Progenitor cell of endocrine pancreas (in vitro differentiated cells): Measurements from ENCODE around the gene TES. TPM values are rescaled to one million over a fixed set of nuclear protein-coding genes. Genes with fewer than 3 reads are reported as not detected.

ENCODE experiments used
- DNase-seq: peaks from one replicate; pipeline ENCODE4 v3.0.0; 2021; ENCODE audit warnings: low spot score; ENCODE audit not compliant: unreplicated experiment
- H3K27ac Mint-ChIP-seq: 2 replicates; pipeline ENCODE4 v1.8.0; 2021; ENCODE audit warnings: mild to moderate bottlenecking, moderate library complexity, mixed read lengths
- H3K27me3 Mint-ChIP-seq: 2 replicates; pipeline ENCODE4 v1.8.0; 2021; ENCODE audit warnings: mixed read lengths
- H3K36me3 Mint-ChIP-seq: 2 replicates; pipeline ENCODE4 v1.8.0; 2022; ENCODE audit warnings: mixed read lengths; ENCODE audit not compliant: insufficient read depth
- H3K4me1 Mint-ChIP-seq: 2 replicates; pipeline ENCODE4 v1.8.0; 2021; ENCODE audit warnings: low read depth, mixed read lengths
- H3K4me3 Mint-ChIP-seq: 2 replicates; pipeline ENCODE4 v1.8.0; 2021; ENCODE audit warnings: low read depth, mild to moderate bottlenecking, moderate library complexity, mixed read lengths
- H3K9me3 Mint-ChIP-seq: 2 replicates; pipeline ENCODE4 v1.8.0; 2021; ENCODE audit warnings: low read depth, mixed read lengths
- long read RNA-seq: library from polyadenylated mRNA; unstranded; transcript quantifications from one replicate; pipeline ENCODE4 v2.0.0, GENCODE V29; 2020
- total RNA-seq: library from RNA; stranded (reverse); gene quantifications from 2 replicates; pipeline ENCODE4 v1.2.1, GENCODE V29; 2021
- TF ChIP-seq, protein P1 (sequence below): fragments of 200-600 bp; sonication (generic); IDR thresholded peaks from one replicate; pipeline ENCODE4 v1.5.0; 2021; ENCODE audit warnings: antibody characterized with exemption, mild to moderate bottlenecking; ENCODE audit not compliant: unreplicated experiment

TES gene, protein sequence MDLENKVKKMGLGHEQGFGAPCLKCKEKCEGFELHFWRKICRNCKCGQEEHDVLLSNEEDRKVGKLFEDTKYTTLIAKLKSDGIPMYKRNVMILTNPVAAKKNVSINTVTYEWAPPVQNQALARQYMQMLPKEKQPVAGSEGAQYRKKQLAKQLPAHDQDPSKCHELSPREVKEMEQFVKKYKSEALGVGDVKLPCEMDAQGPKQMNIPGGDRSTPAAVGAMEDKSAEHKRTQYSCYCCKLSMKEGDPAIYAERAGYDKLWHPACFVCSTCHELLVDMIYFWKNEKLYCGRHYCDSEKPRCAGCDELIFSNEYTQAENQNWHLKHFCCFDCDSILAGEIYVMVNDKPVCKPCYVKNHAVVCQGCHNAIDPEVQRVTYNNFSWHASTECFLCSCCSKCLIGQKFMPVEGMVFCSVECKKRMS
- 123 and 140 TPM in 2 replicates for total RNA-seq
- long read RNA-seq, transcript TES-201 (7 exons, 2,782 nt), result major isoform, 291 of 367 reads
- long read RNA-seq, transcript TES-211 (3 exons, 911 nt), result minor isoform, 5 of 367 reads
- long read RNA-seq, partial matches to known transcripts, result 45 of 367 reads
- long read RNA-seq, other reads (novel, unspliced or antisense), result 23 of 367 reads

DNA sequence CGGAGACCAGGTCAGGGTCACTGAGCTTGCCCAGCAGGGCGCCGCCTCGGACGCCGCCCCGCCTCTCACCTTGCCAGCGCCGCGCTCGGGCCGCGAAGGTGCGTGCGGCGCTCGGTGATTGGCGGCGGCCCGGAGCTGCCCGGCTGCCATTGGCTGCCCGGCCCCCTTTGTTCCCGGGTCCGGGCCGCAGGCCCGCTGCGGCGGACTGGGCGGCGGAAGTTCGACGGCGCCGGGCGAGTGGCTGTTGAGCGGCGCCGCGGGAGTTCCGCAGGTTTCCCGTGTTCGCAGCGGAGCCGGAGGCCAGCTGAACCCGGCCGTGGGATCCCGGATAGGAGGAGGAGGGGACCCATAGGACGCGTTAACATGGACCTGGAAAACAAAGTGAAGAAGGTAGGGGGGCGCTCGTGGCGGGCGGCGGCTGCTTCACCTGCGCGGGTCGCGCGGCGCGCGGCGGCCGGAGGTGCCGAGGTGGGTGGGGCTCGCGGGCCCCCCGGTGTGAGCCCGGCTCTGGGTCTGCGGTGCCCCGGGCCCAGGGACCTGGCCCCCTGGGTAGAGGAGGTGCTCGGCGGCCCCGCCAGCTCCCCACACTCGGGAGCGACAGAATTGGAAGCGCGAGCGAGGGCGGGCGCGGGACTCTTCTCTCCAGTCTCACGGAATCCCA, at the start of gene TES:
Gene TES, plus strand, starts transcription at position 195 of the 661 bp plus-strand sequence. Its CDS starts 169 bp downstream, at position 364.
- Mint-ChIP-seq H3K27ac (peak within 1 kb of the TSS; percentile 100), H3K27me3 (peaks cover 4% of the 10 kb centered on the region), H3K4me3 (peak within 1 kb of the TSS; percentile 90), H3K4me1 (peaks cover 19% of the 10 kb centered on the region), H3K36me3 (peaks cover under 1% of the 10 kb centered on the region), H3K9me3 (no peaks in the 10 kb centered on the region)
- TF ChIP-seq, protein P1, sequence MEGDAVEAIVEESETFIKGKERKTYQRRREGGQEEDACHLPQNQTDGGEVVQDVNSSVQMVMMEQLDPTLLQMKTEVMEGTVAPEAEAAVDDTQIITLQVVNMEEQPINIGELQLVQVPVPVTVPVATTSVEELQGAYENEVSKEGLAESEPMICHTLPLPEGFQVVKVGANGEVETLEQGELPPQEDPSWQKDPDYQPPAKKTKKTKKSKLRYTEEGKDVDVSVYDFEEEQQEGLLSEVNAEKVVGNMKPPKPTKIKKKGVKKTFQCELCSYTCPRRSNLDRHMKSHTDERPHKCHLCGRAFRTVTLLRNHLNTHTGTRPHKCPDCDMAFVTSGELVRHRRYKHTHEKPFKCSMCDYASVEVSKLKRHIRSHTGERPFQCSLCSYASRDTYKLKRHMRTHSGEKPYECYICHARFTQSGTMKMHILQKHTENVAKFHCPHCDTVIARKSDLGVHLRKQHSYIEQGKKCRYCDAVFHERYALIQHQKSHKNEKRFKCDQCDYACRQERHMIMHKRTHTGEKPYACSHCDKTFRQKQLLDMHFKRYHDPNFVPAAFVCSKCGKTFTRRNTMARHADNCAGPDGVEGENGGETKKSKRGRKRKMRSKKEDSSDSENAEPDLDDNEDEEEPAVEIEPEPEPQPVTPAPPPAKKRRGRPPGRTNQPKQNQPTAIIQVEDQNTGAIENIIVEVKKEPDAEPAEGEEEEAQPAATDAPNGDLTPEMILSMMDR, result no peak
- DNase-seq, result peak; percentile 72

DNA sequence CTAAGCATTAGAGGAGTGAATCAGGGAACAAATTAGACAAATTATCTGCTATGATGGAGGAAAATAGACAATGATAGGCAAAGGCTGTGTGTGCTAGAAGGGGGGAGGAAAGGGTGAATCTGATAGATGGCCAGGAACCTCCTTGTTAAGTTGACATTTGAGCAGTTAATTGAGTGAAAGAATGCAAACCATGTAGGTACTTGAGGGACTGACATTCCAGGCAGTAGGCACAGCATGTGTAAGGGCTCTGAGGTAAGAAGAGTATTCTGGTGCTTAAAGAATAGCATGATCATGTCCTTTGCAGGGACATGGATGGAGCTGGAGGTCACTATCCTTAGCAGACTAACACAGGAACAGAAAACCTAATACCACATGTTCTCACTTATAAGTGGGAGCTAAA, 48.6 kb upstream of the TES start:
- H3K9me3 Mint-ChIP-seq, result no peaks in the 10 kb centered on the region
- H3K4me1 Mint-ChIP-seq, result peaks cover 21% of the 10 kb centered on the region
- H3K27ac Mint-ChIP-seq, result peak overlapping the region; percentile 23

DNA sequence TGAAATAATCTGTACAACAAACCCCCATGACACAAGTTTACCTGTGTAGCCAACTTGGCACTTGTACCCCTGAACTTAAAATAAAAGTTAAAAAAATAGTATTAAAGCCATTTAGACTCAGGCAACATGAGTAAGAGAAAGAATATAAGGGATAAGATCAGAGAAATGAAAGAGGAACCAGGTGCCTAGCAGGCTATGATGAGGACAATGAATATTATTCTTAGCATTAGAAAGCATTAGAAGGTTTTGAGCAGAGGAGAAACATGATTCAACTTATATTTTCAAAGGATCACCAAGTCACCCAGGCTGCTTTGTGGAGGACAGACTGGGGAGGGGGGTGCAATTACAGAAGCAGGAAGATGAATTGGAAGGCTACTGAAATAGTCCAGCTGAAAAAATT, 48.1 kb upstream of the TES start:
- Mint-ChIP-seq H3K27me3 (peaks cover 21% of the 10 kb centered on the region), H3K4me3 (no peak overlapping the region), H3K36me3 (no peaks in the 10 kb centered on the region), H3K4me1 (peaks cover 21% of the 10 kb centered on the region), H3K9me3 (no peaks in the 10 kb centered on the region), H3K27ac (no peak overlapping the region)
- no peak for DNase-seq
- TF ChIP-seq, protein P1, result no peak

More for the DNA sequence above, 48.6 kb upstream of the TES start:
- Mint-ChIP-seq H3K36me3 (no peaks in the 10 kb centered on the region), H3K4me3 (no peak overlapping the region), H3K27me3 (peaks cover 23% of the 10 kb centered on the region)
- DNase-seq, result no peak
- TF ChIP-seq, protein P1, result no peak

DNA sequence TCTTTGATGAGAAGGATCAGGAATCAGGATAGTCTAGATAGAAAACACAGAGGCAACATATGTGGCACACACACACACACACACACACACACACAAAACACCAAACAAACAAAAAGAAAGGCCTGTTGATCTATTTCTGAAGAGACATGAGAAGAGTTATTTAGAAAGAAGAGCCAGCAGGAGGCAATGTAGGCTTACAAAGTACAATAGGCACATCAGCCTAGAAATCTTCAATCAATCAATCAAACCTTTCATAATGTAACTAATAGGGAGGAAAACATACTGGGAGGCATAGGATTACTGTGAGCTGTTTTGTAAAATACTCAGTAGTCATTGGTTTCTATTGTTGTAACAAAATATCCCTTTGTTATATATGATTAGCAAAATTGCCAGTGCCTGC, 47.3 kb upstream of the TES start:
- Mint-ChIP-seq H3K27ac (no peak overlapping the region), H3K36me3 (no peaks in the 10 kb centered on the region), H3K4me1 (peaks cover 21% of the 10 kb centered on the region), H3K9me3 (no peaks in the 10 kb centered on the region), H3K27me3 (peaks cover 21% of the 10 kb centered on the region), H3K4me3 (no peak overlapping the region)
- DNase-seq, result no peak
- TF ChIP-seq, protein P1, result no peak

DNA sequence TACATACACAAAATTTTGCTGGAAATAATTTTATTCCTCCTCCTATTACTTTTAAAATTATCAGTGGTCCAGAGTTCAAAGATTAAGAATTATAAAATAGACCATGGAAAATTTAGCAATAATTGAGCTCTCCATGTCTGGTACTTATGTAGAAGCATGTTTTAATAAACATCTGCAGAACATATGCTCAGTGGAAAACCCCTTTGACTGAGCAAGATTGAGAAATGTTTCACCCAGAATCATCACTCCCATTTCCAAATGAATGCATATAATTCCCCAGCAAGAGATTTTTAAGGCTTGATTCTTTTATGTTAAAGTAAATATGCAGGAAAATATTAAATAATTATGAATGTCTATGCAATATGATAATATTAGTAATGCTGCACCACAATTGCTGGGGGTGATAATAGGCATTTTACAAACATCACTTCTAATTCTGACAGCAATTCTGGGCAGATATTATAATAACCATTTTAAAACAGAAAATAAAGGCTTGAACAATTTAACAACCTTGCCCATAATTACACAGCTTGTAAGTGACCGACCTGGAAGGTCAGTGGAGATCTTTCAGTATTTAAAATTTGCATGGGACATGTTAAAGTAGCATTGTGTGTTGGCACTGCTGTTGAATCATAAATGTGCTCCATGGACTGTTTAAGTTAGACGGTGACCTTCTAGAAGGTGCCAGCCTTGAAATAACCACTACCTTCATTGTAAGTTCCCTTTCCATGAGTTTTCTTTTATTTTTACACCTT, 45.6 kb upstream of the TES start:
- DNase-seq, result no peak
- Mint-ChIP-seq H3K4me1 (peaks cover 35% of the 10 kb centered on the region), H3K9me3 (no peaks in the 10 kb centered on the region), H3K4me3 (no peak overlapping the region), H3K27me3 (peaks cover 21% of the 10 kb centered on the region), H3K27ac (no peak overlapping the region), H3K36me3 (no peaks in the 10 kb centered on the region)
- TF ChIP-seq, protein P1, result no peak
